Adipose tissue (tissue), 3 donors: ENCODE measurements around the gene ENTPD3. TPM values are rescaled to one million over a fixed set of nuclear protein-coding genes. Genes with fewer than 3 reads are reported as not detected.

Source experiments
- H3K27ac ChIP-seq: one replicate; pipeline ENCODE4 v1.5.1; 2013; ENCODE audit warnings: low read depth, low read length
- WGBS, 3 donors: extraction: QIAGEN DNeasy Blood & Tissue Kit; methylation state at CpG; one replicate each; pipeline ENCODE4 v1.1.7; 2013; 5-methylcytosine and 5-hydroxymethylcytosine counted together
- polyA plus RNA-seq, 3 donors: library from polyadenylated mRNA; stranded (reverse); fragments of 200-250 nt; gene quantifications; one replicate each; pipeline ENCODE4 v1.2.3, GENCODE V29; 2013
- donor health status: healthy with polysubstance abuse.
- donor health status: Bipolar disorder and iron deficiency.
- donor health status: healthy.

Gene ENTPD3
- polyA plus RNA-seq = 10 to 100 TPM in 1 of 3 donors, 1 to 10 TPM in 2; 1.6 to 10.4 (median 1.7) TPM

- WGBS, 3 donors = 5 to 8% (median 7%) methylated on average over 34 to 49 of the region's 49 CpGs
- H3K27ac ChIP-seq = no peak within 1 kb of the TSS
Observed at GRCh38 chr3:40387001-40387894, at the start of gene ENTPD3. Gene ENTPD3, plus strand, starts transcription at chr3:40387184. Its CDS starts 874 bp downstream, at chr3:40388058.

- no peak overlapping the region for H3K27ac ChIP-seq
- 67 to 79% (median 68%) methylated on average over 1 of the region's 1 CpG for WGBS, 3 donors
Observed at GRCh38 chr3:40339871-40340270, 47.1 kb upstream of the ENTPD3 start.

- no peak overlapping the region for H3K27ac ChIP-seq
- WGBS, 3 donors = 67 to 83% (median 82%) methylated on average over 1 of the region's 1 CpG
Observed at GRCh38 chr3:40340541-40341170, 46.3 kb upstream of the ENTPD3 start.

- H3K27ac ChIP-seq = no peak overlapping the region
Observed at GRCh38 chr3:40341671-40342070, 45.3 kb upstream of the ENTPD3 start.

- no peak overlapping the region for H3K27ac ChIP-seq
Observed at GRCh38 chr3:40350529-40350928, 36.5 kb upstream of the ENTPD3 start.

- H3K27ac ChIP-seq = no peak overlapping the region
- WGBS, 3 donors = 65 to 83% (median 82%) methylated on average over 2 of the region's 2 CpGs
Observed at GRCh38 chr3:40355410-40355809, 31.6 kb upstream of the ENTPD3 start.

GRCh38 chr3:40358454-40358853 lies 28.5 kb upstream of the ENTPD3 start:
- H3K27ac ChIP-seq = no peak overlapping the region
- 75 to 80% (median 80%) methylated on average over 1 of the region's 1 CpG for WGBS, 3 donors

GRCh38 chr3:40363674-40364073 lies 23.3 kb upstream of the ENTPD3 start:
- no peak overlapping the region for H3K27ac ChIP-seq
- WGBS, 3 donors = 34 to 66% (median 61%) methylated on average over 2 of the region's 2 CpGs

GRCh38 chr3:40366203-40367162 lies 20.5 kb upstream of the ENTPD3 start:
- H3K27ac ChIP-seq = no peak overlapping the region
- 65 to 76% (median 73%) methylated on average over 2 of the region's 2 CpGs for WGBS, 3 donors

GRCh38 chr3:40369716-40370115 lies 17.3 kb upstream of the ENTPD3 start:
- no peak overlapping the region for H3K27ac ChIP-seq
- WGBS, 3 donors = 89 to 99% (median 93%) methylated on average over 1 of the region's 1 CpG

- 83 to 93% (median 88%) methylated on average over 1 of the region's 1 CpG for WGBS, 3 donors
- H3K27ac ChIP-seq = no peak overlapping the region
Observed at GRCh38 chr3:40377822-40378221, 9.2 kb upstream of the ENTPD3 start.

GRCh38 chr3:40379674-40380306 lies 7.2 kb upstream of the ENTPD3 start:
- no peak overlapping the region for H3K27ac ChIP-seq
- 76 to 80% (median 76%) methylated on average over 4 of the region's 4 CpGs for WGBS, 3 donors

GRCh38 chr3:40381904-40382616 lies 4.9 kb upstream of the ENTPD3 start:
- WGBS, 3 donors = 74 to 80% (median 75%) methylated on average over 8 of the region's 8 CpGs
- no peak overlapping the region for H3K27ac ChIP-seq

- WGBS, 3 donors = 81 to 85% (median 85%) methylated on average over 2 of the region's 2 CpGs
- H3K27ac ChIP-seq = no peak overlapping the region
Observed at GRCh38 chr3:40382617-40382979, 4.4 kb upstream of the ENTPD3 start.

- H3K27ac ChIP-seq = no peak overlapping the region
- WGBS, 3 donors = 89 to 94% (median 90%) methylated on average over 3 of the region's 3 CpGs
Observed at GRCh38 chr3:40386213-40386612, 771 bp upstream of the ENTPD3 start.

GRCh38 chr3:40387895-40388254 lies 891 bp downstream of the ENTPD3 start:
- WGBS, 3 donors = 56 to 92% (median 91%) methylated on average over 10 of the region's 10 CpGs
- H3K27ac ChIP-seq = no peak overlapping the region

GRCh38 chr3:40396406-40396805 lies 9.4 kb downstream of the ENTPD3 start:
- WGBS, 3 donors = 54 to 86% (median 71%) methylated on average over 5 of the region's 5 CpGs
- no peak overlapping the region for H3K27ac ChIP-seq

GRCh38 chr3:40397129-40397528 lies 10.1 kb downstream of the ENTPD3 start:
- 91 to 94% (median 93%) methylated on average over 4 of the region's 4 CpGs for WGBS, 3 donors
- no peak overlapping the region for H3K27ac ChIP-seq
